Mesenchymal stem cell (in vitro differentiated cells and primary cell): Measurements from ENCODE around the gene TGFBR2.
A peak's percentile ranks its signal among the peaks of the same experiment; 100 is the strongest.
"Not testable (repeated sequence)": the region's sequence is repeated elsewhere in the genome, so short reads cannot be mapped to it uniquely, and the experiment has no call there.

ENCODE experiments used
- DNase-seq: peaks from one replicate; pipeline ENCODE4 v3.0.0-alpha.2; 2013
- H2AFZ ChIP-seq: one replicate; pipeline ENCODE4 v1.6.1; 2013; ENCODE audit warnings: low read depth, mild to moderate bottlenecking, control low read depth, inconsistent platforms, low read length, moderate library complexity
- H2AK5ac ChIP-seq: 2 replicates; pipeline ENCODE4 v1.6.1; 2013; ENCODE audit warnings: low read length, moderate library complexity, mild to moderate bottlenecking, inconsistent platforms; ENCODE audit not compliant: severe bottlenecking
- H2BK120ac ChIP-seq: one replicate; pipeline ENCODE4 v1.6.1; 2013; ENCODE audit warnings: low read depth, mild to moderate bottlenecking, inconsistent platforms, low read length, moderate library complexity
- H2BK12ac ChIP-seq, 2 experiments: one replicate each; pipeline ENCODE4 v1.6.1; 2013; ENCODE audit warnings: inconsistent platforms in 2 of 2, low read length in 2 of 2, mild to moderate bottlenecking in 2 of 2, moderate library complexity in 2 of 2, control low read depth in 1 of 2
- H2BK15ac ChIP-seq: one replicate; pipeline ENCODE4 v1.6.1; 2013; ENCODE audit warnings: mild to moderate bottlenecking, low read depth, inconsistent platforms; ENCODE audit not compliant: poor library complexity, severe bottlenecking
- H2BK5ac ChIP-seq: 2 replicates; pipeline ENCODE4 v1.6.1; 2013; ENCODE audit warnings: low read depth, mild to moderate bottlenecking, low read length, control low read depth, inconsistent platforms; ENCODE audit not compliant: poor library complexity, severe bottlenecking
- H3K14ac ChIP-seq, 2 experiments: one replicate each; pipeline ENCODE4 v1.6.1; 2013; ENCODE audit warnings: inconsistent platforms in 2 of 2, low read length in 2 of 2, control low read depth in 1 of 2, mild to moderate bottlenecking in 1 of 2, moderate library complexity in 1 of 2
- H3K18ac ChIP-seq, 2 experiments: one replicate each; pipeline ENCODE4 v1.6.1; 2013; ENCODE audit warnings: inconsistent platforms in 2 of 2, low read length in 2 of 2, control low read depth in 1 of 2, low read depth in 1 of 2, mild to moderate bottlenecking in 1 of 2
- H3K23ac ChIP-seq, 2 experiments: one replicate each; pipeline ENCODE4 v1.6.1; 2013; ENCODE audit warnings: inconsistent platforms in 2 of 2, low read length in 2 of 2, mild to moderate bottlenecking in 2 of 2, moderate library complexity in 2 of 2, control low read depth in 1 of 2
- H3K27ac ChIP-seq: 2 replicates; pipeline ENCODE4 v1.5.1; 2013; ENCODE audit warnings: mild to moderate bottlenecking, moderate library complexity, low read length, control low read depth, inconsistent platforms; ENCODE audit not compliant: poor library complexity, severe bottlenecking
- H3K27me3 ChIP-seq, 2 experiments: 2 replicates each; pipeline versions ENCODE4 v1.6.1 to v1.7.0; 2013; ENCODE audit warnings: low read length in 2 of 2, mild to moderate bottlenecking in 2 of 2, moderate library complexity in 2 of 2, control low read depth in 1 of 2, inconsistent platforms in 1 of 2; ENCODE audit not compliant: control insufficient read depth in 1 of 2, insufficient read depth in 1 of 2
- H3K36me3 ChIP-seq, 2 experiments: 2 replicates each; pipeline versions ENCODE4 v1.6.1 to v1.7.0; 2013; ENCODE audit warnings: low read length in 2 of 2, control low read depth in 1 of 2, inconsistent platforms in 1 of 2, low read depth in 1 of 2, mild to moderate bottlenecking in 1 of 2; ENCODE audit not compliant: insufficient read depth in 2 of 2, control insufficient read depth in 1 of 2
- H3K4ac ChIP-seq, 2 experiments: one replicate each; pipeline ENCODE4 v1.6.1; 2013; ENCODE audit warnings: inconsistent platforms in 2 of 2, low read length in 2 of 2, mild to moderate bottlenecking in 2 of 2, moderate library complexity in 2 of 2, control low read depth in 1 of 2, low read depth in 1 of 2
- H3K4me1 ChIP-seq: 2 replicates; pipeline ENCODE4 v1.6.1; 2013; ENCODE audit warnings: low read depth, low read length, control low read depth; ENCODE audit not compliant: control insufficient read depth, insufficient read depth
- H3K4me2 ChIP-seq: 2 replicates; pipeline ENCODE4 v1.6.1; 2013; ENCODE audit warnings: low read length, mild to moderate bottlenecking, inconsistent platforms; ENCODE audit not compliant: poor library complexity, severe bottlenecking
- H3K4me3 ChIP-seq, 2 experiments: 2 replicates each; pipeline versions ENCODE4 v1.5.1 to v1.7.0; 2013; ENCODE audit warnings: low read length in 2 of 2, mild to moderate bottlenecking in 2 of 2, control low read depth in 1 of 2, low read depth in 1 of 2; ENCODE audit not compliant: insufficient read depth in 1 of 2
- H3K79me1 ChIP-seq: replicated peaks from 2 replicates; pipeline ENCODE4 v1.6.1; 2013; ENCODE audit warnings: mild to moderate bottlenecking, control low read depth, low read length, inconsistent platforms; ENCODE audit not compliant: poor library complexity, severe bottlenecking
- H3K9ac ChIP-seq: 2 replicates; pipeline ENCODE4 v1.7.0; 2013; ENCODE audit warnings: mild to moderate bottlenecking, low read length, moderate library complexity
- H3K9me3 ChIP-seq: 2 replicates; pipeline ENCODE4 v1.7.0; 2013; ENCODE audit warnings: mild to moderate bottlenecking, low read length; ENCODE audit not compliant: control insufficient read depth
- H4K8ac ChIP-seq: one replicate; pipeline ENCODE4 v1.6.1; 2013; ENCODE audit warnings: inconsistent platforms, mild to moderate bottlenecking, low read length, moderate library complexity
- H4K91ac ChIP-seq: one replicate; pipeline ENCODE4 v1.6.1; 2013; ENCODE audit warnings: mild to moderate bottlenecking, low read length, inconsistent platforms
- WGBS: methylation state at CpG from one replicate; pipeline ENCODE4 v1.1.7; 2013; ENCODE audit warnings: mixed read lengths; 5-methylcytosine and 5-hydroxymethylcytosine counted together

The TGFBR2 gene

GRCh38 chr3:30622047-30622545 lies 15.7 kb downstream of the TGFBR2 start:
- Histone ChIP-seq H3K79me1 (peaks cover 5% of the 10 kb centered on the region), H4K91ac (no peak overlapping the region), H3K4me3 (no peak overlapping the region), H3K9me3 (no peaks in the 10 kb centered on the region), H2AK5ac (no peak overlapping the region), H4K8ac (no peak overlapping the region), H2BK5ac (no peak overlapping the region), H3K27me3 (no peaks in the 10 kb centered on the region), H3K4me2 (no peak overlapping the region), H3K27ac (no peak overlapping the region), H3K23ac (no peak overlapping the region), H2BK120ac (no peak overlapping the region), H3K14ac (no peak overlapping the region), H2AFZ (no peak overlapping the region), H3K36me3 (peaks cover 10 to 69% of the 10 kb centered on the region in 2 experiments), H3K4me1 (peaks cover 8% of the 10 kb centered on the region), H2BK15ac (no peak overlapping the region), H3K18ac (no peak overlapping the region), H2BK12ac (no peak overlapping the region), H3K9ac (peak overlapping the region; percentile 6), H3K4ac (no peak overlapping the region)
- no peak for DNase-seq

GRCh38 chr3:30622790-30623189 lies 16.4 kb downstream of the TGFBR2 start:
- 81% methylated on average over 3 of the region's 3 CpGs for WGBS
- no peak overlapping the region for H3K4me3 ChIP-seq
- H3K23ac ChIP-seq = no peak overlapping the region
- H3K4me1 ChIP-seq = peaks cover 8% of the 10 kb centered on the region
- H3K14ac ChIP-seq = no peak overlapping the region
- H3K9ac ChIP-seq = peak overlapping the region; percentile 15
- H3K36me3 ChIP-seq = peaks cover 10 to 73% of the 10 kb centered on the region in 2 experiments
- no peak for DNase-seq
- no peak overlapping the region for H2BK12ac ChIP-seq
- no peak overlapping the region for H2AFZ ChIP-seq
- H3K79me1 ChIP-seq = peaks cover 5% of the 10 kb centered on the region
- no peak overlapping the region for H3K4ac ChIP-seq
- no peak overlapping the region for H2AK5ac ChIP-seq
- no peak overlapping the region for H4K91ac ChIP-seq
- H2BK15ac ChIP-seq = no peak overlapping the region
- H2BK5ac ChIP-seq = no peak overlapping the region
- H3K9me3 ChIP-seq = no peaks in the 10 kb centered on the region
- H3K27me3 ChIP-seq = no peaks in the 10 kb centered on the region
- H2BK120ac ChIP-seq = no peak overlapping the region
- H3K18ac ChIP-seq = no peak overlapping the region
- H3K4me2 ChIP-seq = no peak overlapping the region
- H4K8ac ChIP-seq = no peak overlapping the region
- no peak overlapping the region for H3K27ac ChIP-seq

- Histone ChIP-seq H4K91ac (no peak overlapping the region), H3K18ac (no peak overlapping the region), H3K27me3 (no peaks in the 10 kb centered on the region), H4K8ac (no peak overlapping the region), H3K14ac (no peak overlapping the region), H3K9me3 (no peaks in the 10 kb centered on the region), H3K79me1 (peaks cover 5% of the 10 kb centered on the region), H3K4me1 (peaks cover 8% of the 10 kb centered on the region), H3K9ac (peak overlapping the region; percentile 15), H2BK5ac (no peak overlapping the region), H3K36me3 (peaks cover 10 to 71% of the 10 kb centered on the region in 2 experiments), H3K23ac (no peak overlapping the region), H3K27ac (no peak overlapping the region), H3K4me3 (no peak overlapping the region), H3K4ac (no peak overlapping the region), H2BK15ac (no peak overlapping the region), H2BK12ac (no peak overlapping the region), H2BK120ac (no peak overlapping the region), H3K4me2 (no peak overlapping the region), H2AFZ (no peak overlapping the region), H2AK5ac (peak overlapping the region; percentile 61)
- 48% methylated on average over 2 of the region's 5 CpGs for whole genome bisulfite sequencing
- DNase-seq = no peak
These were observed 16.9 kb downstream of the TGFBR2 start for GRCh38 chr3:30623351-30623750.

GRCh38 chr3:30624480-30624879 lies 18.1 kb downstream of the TGFBR2 start:
- H3K4me3 ChIP-seq, H2AK5ac ChIP-seq, H4K91ac ChIP-seq, H3K4me2 ChIP-seq, H3K9ac ChIP-seq, H2BK5ac ChIP-seq, H2BK15ac ChIP-seq, H3K23ac ChIP-seq, H3K9me3 ChIP-seq, H4K8ac ChIP-seq, H2BK120ac ChIP-seq, DNase-seq, H3K79me1 ChIP-seq, H2AFZ ChIP-seq, H3K18ac ChIP-seq, H2BK12ac ChIP-seq, H3K4me1 ChIP-seq, H3K4ac ChIP-seq, H3K27ac ChIP-seq, H3K27me3 ChIP-seq, H3K14ac ChIP-seq: not testable (repeated sequence)
- WGBS = 96% methylated on average over 6 of the region's 6 CpGs
- peaks cover 7 to 74% of the 10 kb centered on the region in 2 experiments for H3K36me3 ChIP-seq
